Peyer's patch (tissue), 4 donors: ENCODE results near the gene ORC1. TPM values are rescaled to one million over a fixed set of nuclear protein-coding genes. Genes with fewer than 3 reads are reported as not detected.

Source experiments
- DNase-seq, 3 donors: peaks; one replicate each; pipeline ENCODE4 v3.0.0-alpha.2; 2017 to 2019
- H3K27ac ChIP-seq, 4 donors: fragments of 200-600 bp; sonication (generic); one replicate each; pipeline ENCODE4 v1.5.1; 2016 to 2019
- H3K27me3 ChIP-seq, 2 donors: fragments of 200-600 bp; sonication (generic); one replicate each; pipeline ENCODE4 v1.5.1; 2019
- H3K36me3 ChIP-seq, 3 donors: fragments of 200-600 bp; sonication (generic); one replicate each; pipeline ENCODE4 v1.5.1; 2016 to 2019
- H3K4me1 ChIP-seq, 4 donors: fragments of 200-600 bp; sonication (generic); one replicate each; pipeline ENCODE4 v1.5.1; 2016 to 2019
- H3K4me3 ChIP-seq, 4 donors: fragments of 200-600 bp; sonication (generic); 1 replicate in 3 of 4; 2 replicates in 1 of 4; pipeline ENCODE4 v1.5.1; 2016 to 2019; ENCODE audit warnings: mild to moderate bottlenecking in 1 of 4
- H3K9me3 ChIP-seq, 4 donors: fragments of 200-600 bp; sonication (generic); one replicate each; pipeline ENCODE4 v1.5.1; 2016 to 2019; ENCODE audit warnings: mild to moderate bottlenecking in 1 of 4
- POLR2A ChIP-seq, 2 donors: fragments of 450-650 bp; IDR thresholded peaks; one replicate each; pipeline ENCODE4 v1.5.1; 2017; ENCODE audit warnings: antibody characterized with exemption in 2 of 2, mild to moderate bottlenecking in 2 of 2, moderate library complexity in 2 of 2
- total RNA-seq, 4 donors: library from RNA; depleted of rRNA; stranded (reverse); fragments of >200 nt; gene quantifications; one replicate each; pipeline ENCODE4 v1.1.0, GENCODE V29; 2016
- TF ChIP-seq, protein P1 (sequence below), 6 experiments: fragments of 450-650 bp in 4 of 6; fragments of 200-600 bp in 2 of 6; sonication (generic) in 1 of 6; IDR thresholded peaks; one replicate each; pipeline ENCODE4 v1.5.1; 2017 to 2019; ENCODE audit warnings: antibody characterized with exemption in 6 of 6, mild to moderate bottlenecking in 3 of 6, moderate library complexity in 1 of 6

The ORC1 gene
- total RNA-seq, 4 donors from 2014 or later: 1.5 to 19.0 (median 3.7) TPM

DNA sequence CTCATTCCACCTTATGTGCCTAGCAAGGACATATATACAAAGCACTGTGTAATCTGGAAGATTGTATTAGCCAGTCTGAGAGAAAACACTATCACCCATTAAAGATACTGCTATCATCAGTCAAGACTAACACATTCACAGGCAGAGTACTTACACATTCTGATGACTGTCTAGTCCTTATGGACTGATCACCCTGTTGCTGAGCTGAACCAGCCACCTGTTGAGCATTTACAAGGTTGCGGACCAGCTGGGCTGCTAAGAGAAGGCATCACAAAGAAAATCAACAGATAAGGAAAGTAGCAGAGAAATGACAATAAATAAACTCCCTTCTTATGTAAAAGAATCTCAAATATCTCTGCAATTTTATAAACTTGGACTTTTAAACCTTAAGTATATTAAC is 31.0 kb upstream of the ORC1 start:
- H3K27me3 ChIP-seq: no peaks in the 10 kb centered on the region
- H3K36me3 ChIP-seq: peaks cover 0 to 63% (median 0%) of the 10 kb centered on the region in 3 donors
- no peaks in the 10 kb centered on the region for H3K4me1 ChIP-seq
- no peak overlapping the region for H3K27ac ChIP-seq
- no peaks in the 10 kb centered on the region for H3K9me3 ChIP-seq
- no peak for TF ChIP-seq POLR2A (IDR thresholded peaks at IDR 0.05)
- TF ChIP-seq, protein P1, sequence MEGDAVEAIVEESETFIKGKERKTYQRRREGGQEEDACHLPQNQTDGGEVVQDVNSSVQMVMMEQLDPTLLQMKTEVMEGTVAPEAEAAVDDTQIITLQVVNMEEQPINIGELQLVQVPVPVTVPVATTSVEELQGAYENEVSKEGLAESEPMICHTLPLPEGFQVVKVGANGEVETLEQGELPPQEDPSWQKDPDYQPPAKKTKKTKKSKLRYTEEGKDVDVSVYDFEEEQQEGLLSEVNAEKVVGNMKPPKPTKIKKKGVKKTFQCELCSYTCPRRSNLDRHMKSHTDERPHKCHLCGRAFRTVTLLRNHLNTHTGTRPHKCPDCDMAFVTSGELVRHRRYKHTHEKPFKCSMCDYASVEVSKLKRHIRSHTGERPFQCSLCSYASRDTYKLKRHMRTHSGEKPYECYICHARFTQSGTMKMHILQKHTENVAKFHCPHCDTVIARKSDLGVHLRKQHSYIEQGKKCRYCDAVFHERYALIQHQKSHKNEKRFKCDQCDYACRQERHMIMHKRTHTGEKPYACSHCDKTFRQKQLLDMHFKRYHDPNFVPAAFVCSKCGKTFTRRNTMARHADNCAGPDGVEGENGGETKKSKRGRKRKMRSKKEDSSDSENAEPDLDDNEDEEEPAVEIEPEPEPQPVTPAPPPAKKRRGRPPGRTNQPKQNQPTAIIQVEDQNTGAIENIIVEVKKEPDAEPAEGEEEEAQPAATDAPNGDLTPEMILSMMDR (IDR thresholded peaks at IDR 0.05): no peak
- H3K4me3 ChIP-seq: no peak overlapping the region
- no peak for DNase-seq

- no peaks in the 10 kb centered on the region for H3K9me3 ChIP-seq
- H3K4me3 ChIP-seq: no peak overlapping the region
- no peak for DNase-seq
- no peak overlapping the region for H3K27ac ChIP-seq
- no peak for TF ChIP-seq POLR2A (IDR thresholded peaks at IDR 0.05)
- TF ChIP-seq, protein P1 (IDR thresholded peaks at IDR 0.05): no peak
- H3K4me1 ChIP-seq: no peaks in the 10 kb centered on the region
- no peaks in the 10 kb centered on the region for H3K27me3 ChIP-seq
- peaks cover 0 to 67% (median 0%) of the 10 kb centered on the region in 3 donors for H3K36me3 ChIP-seq
Observed at GRCh38 chr1:52432807-52433206, 28.6 kb upstream of the ORC1 start.

- Histone ChIP-seq H3K36me3 (peaks cover 0 to 37% (median 0%) of the 10 kb centered on the region in 3 donors), H3K4me1 (no peaks in the 10 kb centered on the region), H3K9me3 (no peaks in the 10 kb centered on the region), H3K27ac (no peak overlapping the region), H3K27me3 (no peaks in the 10 kb centered on the region), H3K4me3 (no peak overlapping the region)
- TF ChIP-seq, protein P1 (IDR thresholded peaks at IDR 0.05): no peak
- DNase-seq: no peak
Observed at GRCh38 chr1:52427152-52427551, 22.9 kb upstream of the ORC1 start.

- no peak for TF ChIP-seq POLR2A (IDR thresholded peaks at IDR 0.05)
- TF ChIP-seq, protein P1 (IDR thresholded peaks at IDR 0.05): no peak
- H3K9me3 ChIP-seq: no peaks in the 10 kb centered on the region
Observed at GRCh38 chr1:52426371-52426770, 22.1 kb upstream of the ORC1 start.

GRCh38 chr1:52424813-52425212 is 20.6 kb upstream of the ORC1 start:
- H3K36me3 ChIP-seq: peaks cover 0 to 15% (median 0%) of the 10 kb centered on the region in 3 donors
- no peak for DNase-seq
- H3K4me1 ChIP-seq: peaks cover 0 to 2% (median 0%) of the 10 kb centered on the region in 4 donors
- TF ChIP-seq POLR2A (IDR thresholded peaks at IDR 0.05): no peak
- TF ChIP-seq, protein P1 (IDR thresholded peaks at IDR 0.05): no peak
- no peaks in the 10 kb centered on the region for H3K27me3 ChIP-seq
- H3K4me3 ChIP-seq: no peak overlapping the region
- no peaks in the 10 kb centered on the region for H3K9me3 ChIP-seq
- H3K27ac ChIP-seq: no peak overlapping the region

More at GRCh38 chr1:52426371-52426770, 22.1 kb upstream of the ORC1 start:
- H3K4me3 ChIP-seq: no peak overlapping the region
- DNase-seq: no peak
- no peak overlapping the region for H3K27ac ChIP-seq
- H3K36me3 ChIP-seq: peaks cover 0 to 31% (median 0%) of the 10 kb centered on the region in 3 donors
- no peaks in the 10 kb centered on the region for H3K4me1 ChIP-seq
- no peaks in the 10 kb centered on the region for H3K27me3 ChIP-seq

- Histone ChIP-seq H3K4me3 (no peak overlapping the region), H3K27me3 (no peaks in the 10 kb centered on the region), H3K36me3 (peaks cover 0 to 12% (median 0%) of the 10 kb centered on the region in 3 donors), H3K27ac (peak overlapping the region in 1 of 4 donors; percentile 6), H3K4me1 (peaks cover 0 to 7% (median 0%) of the 10 kb centered on the region in 4 donors), H3K9me3 (no peaks in the 10 kb centered on the region)
- DNase-seq: no peak
- no peak for TF ChIP-seq POLR2A (IDR thresholded peaks at IDR 0.05)
- TF ChIP-seq, protein P1 (IDR thresholded peaks at IDR 0.05): no peak
Observed at GRCh38 chr1:52424231-52424636, 20.0 kb upstream of the ORC1 start.
